SK-N-SH (cell line): ENCODE measurements around the gene RAD51B. TPM values are rescaled to one million over a fixed set of nuclear protein-coding genes. Genes with fewer than 3 reads are reported as not detected.
"Not testable (repeated sequence)": the region's sequence is repeated elsewhere in the genome, so short reads cannot be mapped to it uniquely, and the experiment has no call there.

ENCODE experiments used
- CTCF ChIA-PET: fragments of 300-600, 350-600 bp; formaldehyde crosslinking; extraction: SDS; loops from one replicate; lab custom pipeline; 2021; lab: Yijun Ruan, JAX
- POLR2A ChIA-PET: fragments of 350-600 bp; sonication (Branson Sonifier 250); formaldehyde crosslinking; extraction: SDS; loops from one replicate; lab custom pipeline; 2020; ENCODE audit warnings: antibody characterized with exemption, inconsistent platforms; lab: Yijun Ruan, JAX
- DNase-seq: peaks from one replicate; pipeline ENCODE4 v3.0.0; 2012
- H2AFZ ChIP-seq: fragments of 200-600 bp; sonication (generic); 2 replicates; pipeline ENCODE4 v1.8.1; 2016; ENCODE audit warnings: antibody characterized with exemption, mild to moderate bottlenecking, low read depth
- H3F3A ChIP-seq: fragments of 200-600 bp; sonication (generic); replicated peaks from 2 replicates; pipeline ENCODE3; 2016; ENCODE audit warnings: antibody characterized with exemption, mild to moderate bottlenecking; ENCODE audit not compliant: insufficient read depth
- H3K27ac ChIP-seq, 2 experiments: fragments of 200-500 bp in 1 of 2; fragments of 200-600 bp in 1 of 2; sonication (Bioruptor generic) in 1 of 2; sonication (generic), shearing (Covaris generic) in 1 of 2; 2 replicates each; pipeline versions ENCODE4 v1.5.1 to v1.6.1; 2014 to 2016; ENCODE audit warnings: low read depth in 2 of 2, inconsistent platforms in 1 of 2, low read length in 1 of 2, mild to moderate bottlenecking in 1 of 2, mixed read lengths in 1 of 2
- H3K27me3 ChIP-seq: fragments of 200-600 bp; sonication (generic), shearing (Covaris generic); 2 replicates; pipeline ENCODE4 v1.6.1; 2016; ENCODE audit warnings: mixed run types; ENCODE audit not compliant: insufficient read depth
- H3K36me3 ChIP-seq, 2 experiments: fragments of 200-500 bp in 1 of 2; fragments of 200-600 bp in 1 of 2; sonication (Bioruptor generic) in 1 of 2; sonication (generic) in 1 of 2; replicated peaks in 1 of 2; 2 replicates each; pipeline versions ENCODE3 to v1.5.1; 2014 to 2016; ENCODE audit warnings: low read length in 1 of 2, mild to moderate bottlenecking in 1 of 2; ENCODE audit not compliant: insufficient read depth in 2 of 2, control insufficient read depth in 1 of 2
- H3K4me1 ChIP-seq, 2 experiments: fragments of 200-500 bp in 1 of 2; fragments of 200-600 bp in 1 of 2; sonication (Bioruptor generic) in 1 of 2; sonication (generic), shearing (Covaris generic) in 1 of 2; 2 replicates each; pipeline versions ENCODE4 v1.5.1 to v1.6.1; 2014 to 2016; ENCODE audit warnings: low read depth in 1 of 2, low read length in 1 of 2, mixed run types in 1 of 2; ENCODE audit not compliant: insufficient read depth in 2 of 2, control insufficient read depth in 1 of 2
- H3K4me2 ChIP-seq: fragments of 200-600 bp; sonication (generic), shearing (Covaris generic); 2 replicates; pipeline ENCODE4 v1.6.1; 2017; ENCODE audit warnings: mixed run types
- H3K4me3 ChIP-seq, 2 experiments: fragments of 200-500 bp in 1 of 2; fragments of 200-600 bp in 1 of 2; sonication (Bioruptor generic) in 1 of 2; sonication (generic), shearing (Covaris generic) in 1 of 2; 2 replicates each; pipeline versions ENCODE4 v1.5.1 to v1.8.1; 2014 to 2016; ENCODE audit warnings: low read depth in 2 of 2, inconsistent platforms in 1 of 2, low read length in 1 of 2, mild to moderate bottlenecking in 1 of 2, mixed read lengths in 1 of 2, moderate library complexity in 1 of 2
- H3K79me2 ChIP-seq: fragments of 200-600 bp; sonication (generic); 2 replicates; pipeline ENCODE4 v1.8.1; 2017; ENCODE audit warnings: mild to moderate bottlenecking; ENCODE audit not compliant: insufficient read depth
- H3K9ac ChIP-seq: fragments of 200-600 bp; sonication (generic); 2 replicates; pipeline ENCODE4 v1.6.1; 2017; ENCODE audit warnings: mixed run types
- H3K9me2 ChIP-seq: fragments of 200-600 bp; sonication (generic); 2 replicates; pipeline ENCODE4 v1.6.1; 2017; ENCODE audit warnings: mixed run types
- H3K9me3 ChIP-seq: fragments of 200-600 bp; sonication (generic); 2 replicates; pipeline ENCODE4 v1.6.1; 2017; ENCODE audit warnings: mixed run types, mild to moderate bottlenecking, moderate library complexity
- H4K20me1 ChIP-seq: fragments of 200-600 bp; sonication (generic); 2 replicates; pipeline ENCODE4 v1.6.1; 2017; ENCODE audit warnings: mild to moderate bottlenecking, mixed run types; ENCODE audit not compliant: insufficient read depth
- EZH2phosphoT487 ChIP-seq: fragments of 200-600 bp; sonication (generic); IDR thresholded peaks from 2 replicates; pipeline ENCODE4 v1.6.1; 2017; ENCODE audit warnings: low read depth, mixed run types, mild to moderate bottlenecking, antibody characterized with exemption, moderate library complexity, borderline replicate concordance
- FOSL2 ChIP-seq: IDR thresholded peaks from 2 replicates; pipeline ENCODE4 v1.4.0; 2012; ENCODE audit warnings: low read depth, mild to moderate bottlenecking, moderate library complexity, borderline replicate concordance
- FOXJ3 ChIP-seq: sonication (generic); formaldehyde crosslinking; IDR thresholded peaks from 2 replicates; pipeline ENCODE4 v1.5.1; 2020; ENCODE audit warnings: mild to moderate bottlenecking, missing genetic modification reagents
- FOXM1 ChIP-seq: IDR thresholded peaks from 2 replicates; pipeline ENCODE4 v1.4.0; 2012; ENCODE audit warnings: low read depth, mild to moderate bottlenecking
- IRF3 ChIP-seq: fragments of 150-350 bp; IDR thresholded peaks from 2 replicates; pipeline ENCODE4 v1.6.1; 2016; ENCODE audit warnings: mild to moderate bottlenecking, low read depth, low read length
- JUND ChIP-seq: IDR thresholded peaks from 2 replicates; pipeline ENCODE4 v1.4.0; 2012
- MXI1 ChIP-seq: IDR thresholded peaks from 2 replicates; pipeline ENCODE4 v1.6.1; 2012; ENCODE audit warnings: mild to moderate bottlenecking, low read depth, low read length, improper control_type of control experiment
- NFIC ChIP-seq: IDR thresholded peaks from 2 replicates; pipeline ENCODE4 v1.4.0; 2012; ENCODE audit warnings: borderline replicate concordance
- NRF1 ChIP-seq: IDR thresholded peaks from 2 replicates; pipeline ENCODE4 v1.6.1; 2012; ENCODE audit warnings: low read depth, mild to moderate bottlenecking, low read length
- POLR2AphosphoS5 ChIP-seq: IDR thresholded peaks from 2 replicates; pipeline ENCODE4 v1.6.1; 2012; ENCODE audit warnings: low read depth, low read length
- RAD21 ChIP-seq: IDR thresholded peaks from 2 replicates; pipeline ENCODE4 v1.6.1; 2012; ENCODE audit warnings: mild to moderate bottlenecking, low read length
- RCOR1 ChIP-seq: fragments of 150-350 bp; IDR thresholded peaks from 2 replicates; pipeline ENCODE4 v1.6.1; 2017; ENCODE audit warnings: antibody characterized with exemption, low read length
- RFX5 ChIP-seq: IDR thresholded peaks from 2 replicates; pipeline ENCODE4 v1.6.1; 2012; ENCODE audit warnings: mild to moderate bottlenecking, improper control_type of control experiment, low read length
- RXRA ChIP-seq: IDR thresholded peaks from 2 replicates; pipeline ENCODE4 v1.4.0; 2012; ENCODE audit warnings: low read depth, mild to moderate bottlenecking, borderline replicate concordance
- TAF1 ChIP-seq: IDR thresholded peaks from 2 replicates; pipeline ENCODE4 v1.6.1; 2012; ENCODE audit warnings: low read depth, mild to moderate bottlenecking, low read length, moderate library complexity, borderline replicate concordance
- TEAD4 ChIP-seq: IDR thresholded peaks from 2 replicates; pipeline ENCODE4 v1.4.0; 2012; ENCODE audit warnings: mild to moderate bottlenecking, borderline replicate concordance; ENCODE audit not compliant: insufficient read depth
- USF2 ChIP-seq: fragments of 150-350 bp; IDR thresholded peaks from 2 replicates; pipeline ENCODE4 v1.6.1; 2017; ENCODE audit warnings: antibody characterized with exemption, low read length, low read depth, borderline replicate concordance
- YY1 ChIP-seq: IDR thresholded peaks from 2 replicates; pipeline ENCODE4 v1.4.0; 2012; ENCODE audit warnings: low read depth, mild to moderate bottlenecking
- WGBS: methylation state at CpG from one replicate; pipeline ENCODE4 v1.1.6; 2017; ENCODE audit warnings: low lambda C conversion rate; 5-methylcytosine and 5-hydroxymethylcytosine counted together
- polyA plus RNA-seq, 3 experiments: library from polyadenylated mRNA; depleted of rRNA; stranded (reverse); fragments of >200 nt; gene quantifications; 2 replicates each; pipeline ENCODE4 v1.2.3, GENCODE V29; 2012

The RAD51B gene
- polyA plus RNA-seq, 1 of the 3 experiments (the other 2 are of a cell fraction): 6.0 TPM

- 58% methylated on average over 5 of the region's 5 CpGs for WGBS
Measured at GRCh38 chr14:68027276-68027675, 207.7 kb downstream of the RAD51B start.

GRCh38 chr14:68028075-68028474 is 208.5 kb downstream of the RAD51B start:
- POLR2A ChIA-PET: no interaction called here
- WGBS: 100% methylated on average over 1 of the region's 1 CpG
- Histone ChIP-seq H3K27ac (peak overlapping the region in 1 of 2 experiments; percentile 48; a peak in 1 of 4 replicates), H3K9ac (no peak overlapping the region), H3K9me2 (no peaks in the 10 kb centered on the region), H2AFZ (no peak overlapping the region), H4K20me1 (no peaks in the 10 kb centered on the region), H3F3A (no peaks in the 10 kb centered on the region), H3K4me3 (no peak overlapping the region), H3K36me3 (no peaks in the 10 kb centered on the region), H3K79me2 (no peaks in the 10 kb centered on the region), H3K27me3 (no peaks in the 10 kb centered on the region), H3K4me1 (no peaks in the 10 kb centered on the region), H3K9me3 (no peaks in the 10 kb centered on the region), H3K4me2 (no peak overlapping the region)
- CTCF ChIA-PET: no interaction called here
- TF ChIP-seq EZH2phosphoT487 (no peak), NRF1 (no peak), USF2 (no peak), POLR2AphosphoS5 (no peak), RXRA (no peak), TEAD4 (no peak), RAD21 (no peak), RFX5 (no peak), TAF1 (no peak), FOXJ3 (CRISPR knock-in tag) (no peak), YY1 (no peak), NFIC (no peak), IRF3 (no peak), FOXM1 (no peak), MXI1 (no peak), RCOR1 (no peak)
- DNase-seq: no peak

More at GRCh38 chr14:68027276-68027675, 207.7 kb downstream of the RAD51B start:
- DNase-seq: no peak
- H3K4me1 ChIP-seq: no peaks in the 10 kb centered on the region
- no peaks in the 10 kb centered on the region for H3K79me2 ChIP-seq
- H3K4me2 ChIP-seq: no peak overlapping the region
- H2AFZ ChIP-seq: no peak overlapping the region
- CTCF ChIA-PET: interaction anchor here (1.3 kb wide), 1 partner anchor 11 kb away, joined by 3 read pairs; no protein-coding TSS in a partner anchor
- no peak overlapping the region for H3K9ac ChIP-seq
- H3K9me3 ChIP-seq: no peaks in the 10 kb centered on the region
- H3F3A ChIP-seq: no peaks in the 10 kb centered on the region
- no peaks in the 10 kb centered on the region for H3K9me2 ChIP-seq
- no peaks in the 10 kb centered on the region for H4K20me1 ChIP-seq
- H3K27me3 ChIP-seq: no peaks in the 10 kb centered on the region
- POLR2A ChIA-PET: no interaction called here
- H3K4me3 ChIP-seq: no peak overlapping the region
- H3K27ac ChIP-seq: peak overlapping the region in 1 of 2 experiments; percentile 48; a peak in 1 of 4 replicates
- TF ChIP-seq FOSL2: peak; percentile 54; the same call in 1 of the 2 replicates
- no peak for TF ChIP-seq TAF1
- TF ChIP-seq JUND: peak; percentile 51; the same call in 1 of the 2 replicates
- TF ChIP-seq, all 33 proteins: peak for 2
- no peaks in the 10 kb centered on the region for H3K36me3 ChIP-seq

- H4K20me1 ChIP-seq, H3K36me3 ChIP-seq, DNase-seq, POLR2A ChIA-PET, H3K9me3 ChIP-seq, CTCF ChIA-PET, H2AFZ ChIP-seq, H3K27me3 ChIP-seq, H3K4me1 ChIP-seq, H3K9ac ChIP-seq, H3F3A ChIP-seq, H3K27ac ChIP-seq, H3K79me2 ChIP-seq, H3K4me3 ChIP-seq, H3K9me2 ChIP-seq, H3K4me2 ChIP-seq: not testable (repeated sequence)
- 90% methylated on average over 1 of the region's 1 CpG for WGBS
Measured at GRCh38 chr14:68031011-68031410, 211.4 kb downstream of the RAD51B start.
